ENCODE results near the gene MED6.

DNA sequence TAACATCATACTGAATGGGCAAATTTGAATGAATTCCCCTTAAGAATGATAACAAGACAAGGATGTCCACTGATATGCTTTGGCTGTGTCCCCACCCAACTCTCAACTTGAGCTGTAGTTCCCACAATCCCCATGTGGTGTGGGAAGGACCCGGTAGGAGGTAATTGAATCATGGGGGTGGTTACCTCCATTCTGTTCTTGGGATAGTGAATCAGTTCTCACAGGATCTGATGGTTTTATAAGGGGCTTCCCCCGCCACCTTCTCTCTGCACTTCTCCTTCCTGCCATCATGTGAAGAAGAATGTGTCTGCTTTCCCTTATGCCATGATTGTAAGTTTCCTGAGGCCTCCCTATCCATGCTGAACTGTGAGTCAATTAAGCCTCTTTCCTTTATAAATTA lies 29.3 kb downstream of the MED6 start:
- no peak for TF ChIP-seq POLR2A (IDR thresholded peaks at IDR 0.05)
- TF ChIP-seq, protein P1, sequence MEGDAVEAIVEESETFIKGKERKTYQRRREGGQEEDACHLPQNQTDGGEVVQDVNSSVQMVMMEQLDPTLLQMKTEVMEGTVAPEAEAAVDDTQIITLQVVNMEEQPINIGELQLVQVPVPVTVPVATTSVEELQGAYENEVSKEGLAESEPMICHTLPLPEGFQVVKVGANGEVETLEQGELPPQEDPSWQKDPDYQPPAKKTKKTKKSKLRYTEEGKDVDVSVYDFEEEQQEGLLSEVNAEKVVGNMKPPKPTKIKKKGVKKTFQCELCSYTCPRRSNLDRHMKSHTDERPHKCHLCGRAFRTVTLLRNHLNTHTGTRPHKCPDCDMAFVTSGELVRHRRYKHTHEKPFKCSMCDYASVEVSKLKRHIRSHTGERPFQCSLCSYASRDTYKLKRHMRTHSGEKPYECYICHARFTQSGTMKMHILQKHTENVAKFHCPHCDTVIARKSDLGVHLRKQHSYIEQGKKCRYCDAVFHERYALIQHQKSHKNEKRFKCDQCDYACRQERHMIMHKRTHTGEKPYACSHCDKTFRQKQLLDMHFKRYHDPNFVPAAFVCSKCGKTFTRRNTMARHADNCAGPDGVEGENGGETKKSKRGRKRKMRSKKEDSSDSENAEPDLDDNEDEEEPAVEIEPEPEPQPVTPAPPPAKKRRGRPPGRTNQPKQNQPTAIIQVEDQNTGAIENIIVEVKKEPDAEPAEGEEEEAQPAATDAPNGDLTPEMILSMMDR (IDR thresholded peaks at IDR 0.05), result no peak
